GM19372 (cell line): ENCODE data around the gene BCAS1.

ENCODE experiments used
- ATAC-seq: cut with Tn5 transposase; IDR thresholded peaks from one replicate; pipeline ENCODE4 v1.9.1; 2021; ENCODE audit warnings: mild to moderate bottlenecking, low read depth, moderate library complexity; ENCODE audit not compliant: unreplicated experiment

The BCAS1 gene

DNA sequence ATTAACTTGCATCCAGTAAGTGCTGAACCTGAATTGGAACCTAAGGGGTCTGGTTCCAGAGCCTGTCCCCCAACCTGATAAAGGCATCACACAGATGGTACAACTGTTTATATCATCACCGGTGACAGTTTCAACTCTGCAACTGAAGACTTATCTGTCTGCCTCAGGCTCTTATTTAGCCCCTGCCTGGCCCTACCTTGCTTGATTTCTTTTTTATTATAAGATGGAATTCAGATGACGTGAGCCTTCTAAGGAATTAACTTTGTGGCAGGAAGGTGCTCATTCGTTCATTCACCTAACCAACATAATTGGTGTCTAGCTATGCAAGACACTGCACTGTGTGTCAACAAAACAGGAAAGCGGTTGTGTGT, 175.0 kb downstream of the BCAS1 start:
- ATAC-seq: no peak

DNA sequence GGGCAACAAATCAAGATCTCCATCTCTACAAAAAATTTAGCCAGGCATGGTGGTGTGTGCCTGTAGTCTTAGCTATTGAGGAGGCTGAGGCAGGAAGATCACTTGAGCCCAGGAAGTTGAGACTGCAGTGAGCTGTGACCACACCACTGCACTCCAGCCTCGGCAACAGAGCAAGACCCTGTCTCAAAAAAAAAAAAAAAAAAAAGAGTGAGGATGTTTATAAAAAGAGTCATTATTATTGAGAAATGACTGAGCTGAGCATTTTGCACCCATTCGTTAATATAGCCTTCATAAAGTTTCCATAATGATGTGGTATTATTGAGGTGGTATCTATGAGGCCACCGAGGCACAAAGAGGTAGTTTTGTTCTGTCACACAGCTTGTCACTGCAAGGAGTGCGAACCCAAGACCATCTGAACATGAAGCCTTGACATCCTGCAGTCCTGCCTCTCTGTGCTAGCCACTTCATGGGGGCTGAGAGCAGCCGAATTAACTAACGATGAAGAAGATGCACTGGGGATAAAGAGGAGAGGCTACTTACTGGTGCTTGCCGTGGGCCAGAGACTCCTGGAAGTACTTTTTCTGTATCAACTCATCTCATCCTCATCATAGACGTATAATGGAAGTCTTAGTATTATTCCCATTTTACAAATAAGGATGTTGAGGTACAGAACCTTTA, 175.5 kb downstream of the BCAS1 start:
- no peak for ATAC-seq
